Cardiac muscle cell (in vitro differentiated cells and primary cell): ENCODE results near the gene NYNRIN. TPM values are rescaled to one million over a fixed set of nuclear protein-coding genes. Genes with fewer than 3 reads are reported as not detected.
A peak's percentile ranks its signal among the peaks of the same experiment; 100 is the strongest.

Experiments used
- DNase-seq, 2 donors: peaks; one replicate each; pipeline versions ENCODE4 v3.0.0 to v3.0.0-alpha.2; 2010 to 2017; ENCODE audit warnings: low read depth in 1 of 2, low spot score in 1 of 2
- H3K27ac ChIP-seq: fragments of 200-600 bp; sonication (generic); 2 replicates; pipeline ENCODE4 v1.5.1; 2016
- H3K27me3 ChIP-seq: fragments of 200-600 bp; sonication (generic); 2 replicates; pipeline ENCODE4 v1.6.0; 2016; ENCODE audit warnings: control low read depth
- H3K36me3 ChIP-seq: fragments of 200-600 bp; sonication (generic); 2 replicates; pipeline ENCODE4 v1.5.1; 2016; ENCODE audit warnings: control low read depth
- H3K4me1 ChIP-seq: fragments of 200-600 bp; sonication (generic); 2 replicates; pipeline ENCODE4 v1.8.1; 2017; ENCODE audit warnings: low read depth, mild to moderate bottlenecking, mixed run types
- H3K4me3 ChIP-seq: fragments of 200-600 bp; sonication (generic); 2 replicates; pipeline ENCODE4 v1.5.1; 2016; ENCODE audit warnings: mild to moderate bottlenecking
- H3K9me3 ChIP-seq: fragments of 200-600 bp; sonication (generic); 2 replicates; pipeline ENCODE4 v1.5.1; 2017; ENCODE audit warnings: low read depth, mild to moderate bottlenecking, control low read depth
- polyA plus RNA-seq: library from polyadenylated mRNA; unstranded; fragments of >200 nt; fragmentation: Nextera tagmentation; extraction: Ambion mirVana; gene quantifications from 2 replicates; pipeline ENCODE4 v1.2.1, GENCODE V29; 2016
- total RNA-seq: library from RNA; depleted of rRNA; stranded (reverse); fragments of >200 nt; gene quantifications from 2 replicates; pipeline ENCODE4 v1.2.3, GENCODE V29; 2016
- TF ChIP-seq, protein P1 (sequence below): IDR thresholded peaks from 2 replicates; pipeline ENCODE4 v1.5.1; 2012; ENCODE audit warnings: low read depth, mild to moderate bottlenecking, low read length

NYNRIN gene
- total and polyA plus RNA-seq, 2 experiments from 2014 or later, result 21.3 to 56.2 TPM

DNA sequence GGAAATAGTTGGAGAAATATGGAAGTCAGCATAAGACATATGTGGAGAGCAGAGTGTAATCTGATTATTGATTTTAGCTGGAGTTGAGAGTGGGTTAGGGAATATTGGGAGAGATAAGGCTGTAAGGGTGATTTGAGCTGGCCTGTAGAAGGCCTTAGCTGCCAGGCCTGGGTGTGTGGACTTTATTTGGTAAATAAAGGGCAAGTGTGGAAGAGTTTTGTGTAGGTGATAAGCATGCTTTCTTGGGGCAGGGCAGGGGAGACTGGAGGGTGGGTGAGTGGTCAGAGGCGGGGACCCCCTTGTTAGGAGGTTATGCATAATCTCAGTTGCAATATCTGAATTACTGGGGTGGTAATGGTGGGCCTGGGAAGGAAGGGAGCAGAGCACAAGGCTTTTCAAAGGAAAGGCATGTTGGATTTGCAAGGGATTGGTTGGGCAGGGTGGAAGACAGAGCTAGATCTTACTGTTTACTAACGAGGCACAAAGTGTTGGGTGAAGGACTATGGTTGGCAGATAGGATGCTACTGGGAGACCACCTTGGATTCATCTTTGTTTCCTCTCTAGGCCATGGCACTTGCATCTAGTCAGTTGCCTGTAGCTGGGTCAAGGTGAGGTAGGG, 36.5 kb downstream of the NYNRIN start:
- no peak overlapping the region for H3K4me3 ChIP-seq
- TF ChIP-seq, protein P1, sequence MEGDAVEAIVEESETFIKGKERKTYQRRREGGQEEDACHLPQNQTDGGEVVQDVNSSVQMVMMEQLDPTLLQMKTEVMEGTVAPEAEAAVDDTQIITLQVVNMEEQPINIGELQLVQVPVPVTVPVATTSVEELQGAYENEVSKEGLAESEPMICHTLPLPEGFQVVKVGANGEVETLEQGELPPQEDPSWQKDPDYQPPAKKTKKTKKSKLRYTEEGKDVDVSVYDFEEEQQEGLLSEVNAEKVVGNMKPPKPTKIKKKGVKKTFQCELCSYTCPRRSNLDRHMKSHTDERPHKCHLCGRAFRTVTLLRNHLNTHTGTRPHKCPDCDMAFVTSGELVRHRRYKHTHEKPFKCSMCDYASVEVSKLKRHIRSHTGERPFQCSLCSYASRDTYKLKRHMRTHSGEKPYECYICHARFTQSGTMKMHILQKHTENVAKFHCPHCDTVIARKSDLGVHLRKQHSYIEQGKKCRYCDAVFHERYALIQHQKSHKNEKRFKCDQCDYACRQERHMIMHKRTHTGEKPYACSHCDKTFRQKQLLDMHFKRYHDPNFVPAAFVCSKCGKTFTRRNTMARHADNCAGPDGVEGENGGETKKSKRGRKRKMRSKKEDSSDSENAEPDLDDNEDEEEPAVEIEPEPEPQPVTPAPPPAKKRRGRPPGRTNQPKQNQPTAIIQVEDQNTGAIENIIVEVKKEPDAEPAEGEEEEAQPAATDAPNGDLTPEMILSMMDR, result no peak
- H3K27me3 ChIP-seq, result no peaks in the 10 kb centered on the region
- peaks cover 6% of the 10 kb centered on the region for H3K4me1 ChIP-seq
- no peak overlapping the region for H3K27ac ChIP-seq
- no peaks in the 10 kb centered on the region for H3K9me3 ChIP-seq
- no peak for DNase-seq
- H3K36me3 ChIP-seq, result peaks cover 38% of the 10 kb centered on the region

DNA sequence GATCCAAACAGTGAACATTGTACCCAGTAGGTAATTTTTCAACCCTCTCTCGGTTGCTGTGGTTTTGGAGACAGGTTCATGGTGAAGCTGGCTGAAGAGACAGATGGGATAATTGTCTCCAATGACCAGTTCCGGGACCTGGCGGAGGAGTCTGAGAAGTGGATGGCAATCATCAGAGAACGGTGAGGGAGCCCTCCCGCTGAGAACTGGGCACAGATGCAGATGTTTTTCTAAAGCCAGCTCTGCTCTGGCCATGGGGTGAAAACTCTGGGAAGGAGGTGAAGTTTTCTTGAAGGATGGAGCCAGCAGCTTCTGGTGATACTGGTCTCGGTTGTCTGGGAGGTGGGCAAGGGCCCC, 37.2 kb downstream of the NYNRIN start:
- H3K27me3 ChIP-seq, result no peaks in the 10 kb centered on the region
- H3K4me1 ChIP-seq, result peaks cover 4% of the 10 kb centered on the region
- TF ChIP-seq, protein P1, result no peak
- H3K9me3 ChIP-seq, result no peaks in the 10 kb centered on the region
- DNase-seq, result no peak
- peaks cover 41% of the 10 kb centered on the region for H3K36me3 ChIP-seq
- no peak overlapping the region for H3K27ac ChIP-seq
- no peak overlapping the region for H3K4me3 ChIP-seq

DNA sequence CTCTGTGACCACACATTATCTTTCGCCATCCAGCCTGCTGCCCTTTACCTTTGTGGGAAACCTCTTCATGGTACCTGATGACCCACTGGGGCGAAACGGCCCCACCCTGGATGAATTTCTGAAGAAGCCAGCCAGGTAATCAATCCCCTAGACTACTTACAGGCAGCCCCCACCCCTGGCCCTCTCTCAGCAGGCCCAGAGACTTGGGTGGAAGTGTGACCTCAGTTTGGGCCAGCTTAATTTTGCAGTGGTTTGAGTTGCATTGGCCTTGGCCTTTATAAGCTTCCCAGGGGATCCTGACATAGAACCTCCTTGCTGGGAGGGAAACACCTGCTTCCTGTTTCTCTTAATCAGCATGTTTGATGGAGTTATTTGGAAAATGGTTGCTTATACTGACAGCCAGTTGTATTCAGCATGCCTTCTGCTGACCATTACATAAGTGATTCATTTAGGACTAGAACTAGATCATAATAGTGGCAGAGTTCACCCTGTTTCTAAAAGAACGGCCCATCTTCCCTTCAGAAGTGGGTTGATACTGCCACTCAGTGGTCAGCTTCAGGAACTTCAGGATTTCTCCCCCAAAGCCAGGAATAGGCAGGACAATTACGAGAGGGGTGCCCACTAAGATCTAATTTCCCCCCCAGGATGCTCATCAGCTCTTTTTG, 37.7 kb downstream of the NYNRIN start:
- Histone ChIP-seq H3K36me3 (peaks cover 41% of the 10 kb centered on the region), H3K9me3 (no peaks in the 10 kb centered on the region), H3K27me3 (no peaks in the 10 kb centered on the region), H3K4me1 (peaks cover under 1% of the 10 kb centered on the region), H3K4me3 (no peak overlapping the region), H3K27ac (no peak overlapping the region)
- peak; percentile 62 to 84 for DNase-seq
- TF ChIP-seq, protein P1, result peak; percentile 74

DNA sequence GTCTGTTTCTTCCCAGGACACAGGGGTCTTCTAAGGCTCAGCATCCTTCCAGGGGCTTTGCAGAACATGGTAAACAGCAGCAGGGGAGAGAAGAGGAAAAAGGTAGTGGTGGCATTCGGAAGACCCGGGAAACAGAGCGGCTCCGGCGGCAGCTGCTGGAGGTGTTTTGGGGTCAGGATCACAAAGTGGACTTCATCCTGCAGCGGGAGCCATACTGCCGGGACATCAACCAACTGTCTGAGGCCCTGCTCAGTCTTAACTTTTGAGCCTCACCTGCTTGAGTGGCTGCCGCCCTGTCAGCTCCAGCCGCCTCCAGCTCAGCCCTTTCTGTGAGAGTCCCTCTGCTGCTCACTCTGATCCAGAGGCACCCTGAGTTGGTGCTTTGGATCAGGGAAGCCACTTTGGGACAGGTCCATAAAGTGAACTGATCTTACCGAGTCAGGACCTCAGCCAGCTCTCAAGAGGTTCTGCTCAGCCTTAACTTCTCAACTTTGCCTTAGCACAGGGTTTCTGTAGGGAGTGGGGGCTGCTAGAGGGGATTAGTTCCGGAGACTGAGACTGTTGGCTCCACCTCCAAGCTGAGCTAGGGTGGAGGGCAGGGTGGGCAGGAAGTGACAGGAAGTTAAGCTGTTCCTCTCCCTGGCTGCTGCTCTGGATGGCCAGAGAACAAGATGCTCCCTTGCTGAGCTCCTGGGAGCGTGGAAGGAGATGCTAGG, 38.4 kb downstream of the NYNRIN start:
- TF ChIP-seq, protein P1, result no peak
- Histone ChIP-seq H3K27ac (no peak overlapping the region), H3K36me3 (peaks cover 41% of the 10 kb centered on the region)

DNA sequence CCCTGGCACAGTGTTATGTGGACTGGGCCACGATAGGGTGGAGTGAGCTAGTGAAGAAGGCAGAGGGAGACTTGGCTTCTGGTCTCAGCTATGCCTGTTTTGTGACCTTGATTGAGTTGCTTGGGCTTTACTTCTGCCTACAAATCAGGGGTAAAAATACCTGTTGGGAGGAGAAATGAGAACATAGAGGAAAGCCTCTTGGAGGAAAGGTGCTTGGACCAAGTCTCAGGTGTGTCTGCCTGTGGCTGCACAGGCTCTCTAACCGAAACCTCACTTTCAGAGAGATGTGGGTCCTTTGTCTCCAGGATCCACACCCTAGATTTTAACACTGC, 38.9 kb downstream of the NYNRIN start:
- DNase-seq, result no peak
- H3K27ac ChIP-seq, result no peak overlapping the region

More for the DNA sequence above, 38.4 kb downstream of the NYNRIN start:
- DNase-seq, result no peak
- Histone ChIP-seq H3K9me3 (no peaks in the 10 kb centered on the region), H3K4me1 (peaks cover 5% of the 10 kb centered on the region), H3K4me3 (no peak overlapping the region), H3K27me3 (no peaks in the 10 kb centered on the region)

More for the DNA sequence above, 38.9 kb downstream of the NYNRIN start:
- H3K4me1 ChIP-seq, result peaks cover 5% of the 10 kb centered on the region
- H3K27me3 ChIP-seq, result no peaks in the 10 kb centered on the region
- TF ChIP-seq, protein P1, result no peak
- H3K4me3 ChIP-seq, result no peak overlapping the region
- peaks cover 38% of the 10 kb centered on the region for H3K36me3 ChIP-seq
- H3K9me3 ChIP-seq, result no peaks in the 10 kb centered on the region
